Measurements from ENCODE around the gene EDIL3. TPM values are rescaled to one million over a fixed set of nuclear protein-coding genes. Genes with fewer than 3 reads are reported as not detected.
"Not testable (repeated sequence)": the region's sequence is repeated elsewhere in the genome, so short reads cannot be mapped to it uniquely, and the experiment has no call there.

Gene EDIL3
- total RNA-seq, 4 donors from 2014 or later = 5.6 to 38.9 (median 25.6) TPM

DNA sequence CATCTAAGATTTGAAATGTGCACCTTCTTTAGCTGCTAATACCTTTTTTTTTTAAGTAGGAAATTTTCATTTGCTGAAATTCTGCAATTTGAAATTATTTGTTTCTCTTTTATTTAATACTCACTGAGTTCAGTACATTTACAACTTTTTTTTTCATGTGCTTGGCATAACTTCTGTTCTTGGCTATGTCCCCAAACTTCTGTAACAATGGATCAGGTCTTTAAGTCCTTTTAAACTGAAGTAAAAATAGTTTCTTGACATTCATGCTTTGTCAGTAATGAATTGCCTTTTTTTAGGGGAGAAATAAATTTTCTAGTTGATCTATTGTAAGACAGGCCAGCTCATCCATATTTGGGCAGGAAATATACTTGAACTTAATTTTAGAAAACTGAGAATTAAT, 41.5 kb downstream of the EDIL3 start:
- Histone ChIP-seq H3K4me3 (no peak overlapping the region), H3K9me3 (no peaks in the 10 kb centered on the region), H3K36me3 (no peaks in the 10 kb centered on the region), H3K4me1 (no peaks in the 10 kb centered on the region), H3K27ac (no peak overlapping the region), H3K27me3 (no peaks in the 10 kb centered on the region)
- no peak for TF ChIP-seq POLR2AphosphoS5 (IDR thresholded peaks at IDR 0.05)
- TF ChIP-seq, protein P1, sequence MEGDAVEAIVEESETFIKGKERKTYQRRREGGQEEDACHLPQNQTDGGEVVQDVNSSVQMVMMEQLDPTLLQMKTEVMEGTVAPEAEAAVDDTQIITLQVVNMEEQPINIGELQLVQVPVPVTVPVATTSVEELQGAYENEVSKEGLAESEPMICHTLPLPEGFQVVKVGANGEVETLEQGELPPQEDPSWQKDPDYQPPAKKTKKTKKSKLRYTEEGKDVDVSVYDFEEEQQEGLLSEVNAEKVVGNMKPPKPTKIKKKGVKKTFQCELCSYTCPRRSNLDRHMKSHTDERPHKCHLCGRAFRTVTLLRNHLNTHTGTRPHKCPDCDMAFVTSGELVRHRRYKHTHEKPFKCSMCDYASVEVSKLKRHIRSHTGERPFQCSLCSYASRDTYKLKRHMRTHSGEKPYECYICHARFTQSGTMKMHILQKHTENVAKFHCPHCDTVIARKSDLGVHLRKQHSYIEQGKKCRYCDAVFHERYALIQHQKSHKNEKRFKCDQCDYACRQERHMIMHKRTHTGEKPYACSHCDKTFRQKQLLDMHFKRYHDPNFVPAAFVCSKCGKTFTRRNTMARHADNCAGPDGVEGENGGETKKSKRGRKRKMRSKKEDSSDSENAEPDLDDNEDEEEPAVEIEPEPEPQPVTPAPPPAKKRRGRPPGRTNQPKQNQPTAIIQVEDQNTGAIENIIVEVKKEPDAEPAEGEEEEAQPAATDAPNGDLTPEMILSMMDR (IDR thresholded peaks at IDR 0.05) = no peak
- TF ChIP-seq EP300 (IDR thresholded peaks at IDR 0.05; ENCODE audit: low read depth) = no peak
- TF ChIP-seq POLR2A (IDR thresholded peaks at IDR 0.05) = no peak
- no peak for DNase-seq
- in situ Hi-C loops (cut with MboI; ENCODE audit: low pct_ligation_motif_present in 1 of 4, low pct_unique_long_range_greater_than_20kb in 1 of 4, low sequenced_read_pairs in 3 of 4) = no loop called here
- intact Hi-C loops (cut with DNase I; ENCODE audit: low total_unique reads) = no loop called here

DNA sequence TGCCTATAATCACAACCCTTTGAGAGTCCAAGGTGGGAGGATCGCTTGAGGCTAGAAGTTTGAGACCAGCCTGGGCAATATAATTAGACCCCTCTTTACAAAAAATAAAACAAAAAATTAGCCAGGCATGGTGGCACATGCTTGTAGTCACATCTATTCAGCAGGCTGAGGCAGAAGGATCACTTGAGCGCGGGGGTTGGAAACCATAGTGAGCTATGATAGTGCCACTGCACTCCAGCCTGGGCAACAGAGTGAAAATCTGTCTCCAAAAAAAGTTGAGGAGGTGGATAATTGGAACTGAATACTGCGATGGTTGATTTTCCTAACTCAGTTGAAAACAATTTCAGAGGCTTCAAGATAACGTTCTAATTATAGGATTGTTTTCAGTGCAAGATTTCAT, 52.6 kb downstream of the EDIL3 start:
- WGBS, 2 donors (ENCODE audit: low coverage in 1 of 2) = 81 to 87% methylated on average over 4 to 5 of the region's 5 CpGs
- intact Hi-C loops (cut with DNase I; ENCODE audit: low total_unique reads) (no loop called here), in situ Hi-C loops (cut with MboI; ENCODE audit: low pct_ligation_motif_present in 1 of 4, low pct_unique_long_range_greater_than_20kb in 1 of 4, low sequenced_read_pairs in 3 of 4) (no loop called here)
- Histone ChIP-seq H3K27me3 (no peaks in the 10 kb centered on the region), H3K4me3 (no peak overlapping the region), H3K27ac (no peak overlapping the region), H3K36me3 (no peaks in the 10 kb centered on the region), H3K9me3 (peaks cover 0 to 5% of the 10 kb centered on the region in 2 donors), H3K4me1 (no peaks in the 10 kb centered on the region)
- no peak for TF ChIP-seq POLR2A (IDR thresholded peaks at IDR 0.05)
- TF ChIP-seq POLR2AphosphoS5 (IDR thresholded peaks at IDR 0.05) = no peak
- TF ChIP-seq, protein P1 (IDR thresholded peaks at IDR 0.05) = no peak
- TF ChIP-seq EP300 (IDR thresholded peaks at IDR 0.05; ENCODE audit: low read depth) = no peak
- DNase-seq = no peak

DNA sequence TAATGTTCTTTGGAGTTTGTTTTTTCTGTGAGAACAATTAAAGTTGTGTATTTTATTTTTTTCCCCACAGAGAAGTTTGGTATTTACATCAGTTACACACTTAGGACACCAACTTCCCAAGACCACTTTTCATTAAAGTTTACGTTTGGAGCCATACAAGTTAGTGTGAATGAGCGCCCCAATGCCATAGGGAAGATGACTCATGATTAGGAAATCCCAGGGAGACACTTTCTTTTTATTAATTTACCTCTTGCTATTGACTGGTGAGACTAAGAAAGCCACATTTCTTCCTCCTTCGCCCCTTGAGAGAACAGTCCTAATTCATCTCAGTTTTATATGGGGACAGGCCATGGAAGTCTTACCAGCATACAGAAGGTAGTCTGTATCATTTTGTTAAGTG, 57.1 kb downstream of the EDIL3 start:
- in situ Hi-C loops (cut with MboI; ENCODE audit: low pct_ligation_motif_present in 1 of 4, low pct_unique_long_range_greater_than_20kb in 1 of 4, low sequenced_read_pairs in 3 of 4) (no loop called here), intact Hi-C loops (cut with DNase I; ENCODE audit: low total_unique reads) (no loop called here)
- Histone ChIP-seq H3K36me3 (no peaks in the 10 kb centered on the region), H3K27me3 (no peaks in the 10 kb centered on the region), H3K9me3 (peaks cover 5 to 8% of the 10 kb centered on the region in 2 donors), H3K27ac (no peak overlapping the region), H3K4me1 (no peaks in the 10 kb centered on the region), H3K4me3 (no peak overlapping the region)
- TF ChIP-seq POLR2A (IDR thresholded peaks at IDR 0.05) = no peak
- no peak for TF ChIP-seq EP300 (IDR thresholded peaks at IDR 0.05; ENCODE audit: low read depth)
- TF ChIP-seq, protein P1 (IDR thresholded peaks at IDR 0.05) = no peak
- no peak for TF ChIP-seq POLR2AphosphoS5 (IDR thresholded peaks at IDR 0.05)
- DNase-seq = no peak
- 74 to 94% methylated on average over 3 of the region's 3 CpGs for WGBS, 2 donors (ENCODE audit: low coverage in 1 of 2)

DNA sequence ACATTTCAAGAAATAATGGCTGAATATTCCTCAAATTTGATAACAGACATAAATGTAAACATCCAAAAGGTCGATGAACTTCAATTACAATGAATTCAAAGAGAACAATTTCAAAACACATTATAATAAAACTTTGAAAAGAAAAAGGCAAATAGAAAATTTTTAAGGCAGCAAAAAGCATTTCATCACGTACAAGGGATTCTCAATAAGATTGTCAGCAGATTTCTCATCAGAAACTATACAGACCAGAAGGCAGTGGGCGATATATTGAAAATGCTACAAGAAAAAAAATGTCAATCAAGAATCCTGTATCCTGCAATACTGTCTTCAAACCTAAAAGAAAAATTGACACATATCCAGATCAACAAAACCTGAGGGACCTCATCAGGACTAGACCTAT, 62.0 kb downstream of the EDIL3 start:
- H3K9me3 ChIP-seq = peaks cover 11 to 15% of the 10 kb centered on the region in 2 donors
- H3K27me3 ChIP-seq = no peaks in the 10 kb centered on the region
- 76 to 84% methylated on average over 3 of the region's 3 CpGs for WGBS, 2 donors (ENCODE audit: low coverage in 1 of 2)
- H3K4me3 ChIP-seq = no peak overlapping the region
- no peaks in the 10 kb centered on the region for H3K36me3 ChIP-seq
- H3K4me1 ChIP-seq = no peaks in the 10 kb centered on the region
- H3K27ac ChIP-seq = no peak overlapping the region
- no peak for DNase-seq
- TF ChIP-seq, protein P1 (IDR thresholded peaks at IDR 0.05) = no peak
- TF ChIP-seq POLR2A (IDR thresholded peaks at IDR 0.05) (no peak), EP300 (IDR thresholded peaks at IDR 0.05; ENCODE audit: low read depth) (no peak), POLR2AphosphoS5 (IDR thresholded peaks at IDR 0.05) (no peak)
- intact Hi-C loops (cut with DNase I; ENCODE audit: low total_unique reads) = no loop called here
- in situ Hi-C loops (cut with MboI; ENCODE audit: low pct_ligation_motif_present in 1 of 4, low pct_unique_long_range_greater_than_20kb in 1 of 4, low sequenced_read_pairs in 3 of 4) = no loop called here

DNA sequence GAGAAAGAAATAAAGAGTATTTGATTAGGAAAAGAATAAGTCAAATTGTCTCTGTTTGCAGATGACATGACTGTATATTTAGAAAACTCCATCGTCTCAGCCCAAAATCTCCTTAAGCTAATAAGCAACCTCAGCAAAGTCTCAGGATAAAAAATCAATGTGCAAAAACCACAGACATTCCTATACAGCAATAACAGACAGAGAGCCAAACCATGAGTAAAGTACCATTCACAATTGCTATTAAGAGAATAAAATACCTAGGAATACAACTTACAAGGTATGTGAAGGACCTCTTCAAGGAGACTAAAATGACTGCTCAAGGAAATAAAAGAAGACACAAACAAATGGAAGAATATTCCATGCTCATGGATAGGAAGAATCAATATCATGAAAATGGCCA, 66.9 kb downstream of the EDIL3 start:
- DNase-seq; H3K27me3 ChIP-seq; H3K4me3 ChIP-seq; H3K36me3 ChIP-seq; H3K4me1 ChIP-seq; intact Hi-C loops (cut with DNase I; ENCODE audit: low total_unique reads); in situ Hi-C loops (cut with MboI; ENCODE audit: low pct_ligation_motif_present in 1 of 4, low pct_unique_long_range_greater_than_20kb in 1 of 4, low sequenced_read_pairs in 3 of 4); H3K27ac ChIP-seq: not testable (repeated sequence)
- WGBS, 2 donors (ENCODE audit: low coverage in 1 of 2) = 90 to 100% methylated on average over 1 of the region's 1 CpG
- peaks cover 6 to 12% of the 10 kb centered on the region in 2 donors for H3K9me3 ChIP-seq

DNA sequence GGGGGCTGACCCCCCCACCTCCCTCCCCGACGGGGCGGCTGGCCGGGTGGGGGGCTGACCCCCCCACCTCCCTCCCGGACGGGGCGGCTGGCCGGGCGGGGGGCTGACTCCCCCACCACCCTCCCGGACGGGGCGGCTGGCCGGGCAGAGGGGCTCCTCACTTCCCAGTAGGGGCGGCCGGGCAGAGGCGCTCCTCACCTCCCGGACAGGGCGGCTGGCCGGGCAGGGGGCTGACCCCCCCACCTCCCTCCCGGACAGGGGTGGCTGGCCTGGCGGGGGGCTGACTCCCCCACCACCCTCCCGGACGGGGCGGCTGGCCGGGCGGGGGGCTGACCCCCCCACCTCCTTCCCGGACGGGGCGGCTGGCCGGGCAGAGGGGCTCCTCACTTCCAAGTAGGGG, 72.4 kb downstream of the EDIL3 start:
- H3K27ac ChIP-seq; intact Hi-C loops (cut with DNase I; ENCODE audit: low total_unique reads); H3K9me3 ChIP-seq; H3K36me3 ChIP-seq; H3K4me3 ChIP-seq; H3K4me1 ChIP-seq; H3K27me3 ChIP-seq; in situ Hi-C loops (cut with MboI; ENCODE audit: low pct_ligation_motif_present in 1 of 4, low pct_unique_long_range_greater_than_20kb in 1 of 4, low sequenced_read_pairs in 3 of 4); DNase-seq: not testable (repeated sequence)
- WGBS, 2 donors (ENCODE audit: low coverage in 1 of 2) = 89% methylated on average over 3 of the region's 30 CpGs; no CpG with 5 or more reads in 1 of the 2 donors

DNA sequence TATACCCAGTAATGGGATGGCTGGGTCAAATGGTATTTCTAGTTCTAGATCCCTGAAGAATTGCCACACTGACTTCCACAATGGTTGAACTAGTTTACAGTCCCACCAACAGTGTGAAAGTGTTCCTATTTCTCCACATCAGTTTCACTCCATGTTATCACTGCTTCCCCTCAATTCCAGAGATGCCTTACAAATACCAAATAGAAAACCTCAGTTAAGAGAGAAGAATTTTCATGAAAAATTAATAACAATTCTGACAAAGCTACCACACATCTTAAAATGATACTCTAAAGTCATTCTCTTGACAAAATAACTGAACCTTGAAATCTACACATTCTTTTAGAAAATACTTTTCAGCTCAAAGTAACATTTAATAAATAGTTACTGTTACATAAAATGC, 74.8 kb downstream of the EDIL3 start:
- H3K9me3 ChIP-seq; DNase-seq; H3K27ac ChIP-seq; H3K4me3 ChIP-seq; H3K36me3 ChIP-seq; in situ Hi-C loops (cut with MboI; ENCODE audit: low pct_ligation_motif_present in 1 of 4, low pct_unique_long_range_greater_than_20kb in 1 of 4, low sequenced_read_pairs in 3 of 4); H3K27me3 ChIP-seq; intact Hi-C loops (cut with DNase I; ENCODE audit: low total_unique reads): not testable (repeated sequence)
- H3K4me1 ChIP-seq = peaks cover 0 to 14% (median 3%) of the 10 kb centered on the region in 4 donors
